ENCODE results near the gene UQCRC2. TPM values are rescaled to one million over a fixed set of nuclear protein-coding genes. Genes with fewer than 3 reads are reported as not detected.

The UQCRC2 gene
- total and polyA plus RNA-seq, 2 donors (not counting 3 experiments of a cell fraction or from before 2014, with no cell fraction given): 132 to 189 TPM

- ChIA-PET CTCF (interaction anchor here (0.6 to 27.0 kb wide), 25 partner anchors 8 to 180 kb away, joined by 3 to 994 read pairs (median 4); partner anchors contain the start of gene PDZD9), POLR2A (interaction anchor here (1.1 to 1.4 kb wide), 4 partner anchors 18 to 70 kb away, joined by 3 to 12 read pairs (median 4); no protein-coding TSS in a partner anchor)
- Histone ChIP-seq H2AFZ (ENCODE audit: low read depth, low read length) (peak overlapping the region; percentile 33), H4K20me1 (replicated peaks; ENCODE audit: control insufficient read depth, extremely low read depth, insufficient read depth, low read length) (peaks cover 4% of the 10 kb centered on the region), H3K4me2 (ENCODE audit: insufficient read depth, low read length) (peak overlapping the region; percentile 73), H3K4me1 (ENCODE audit: control insufficient read depth, extremely low read depth, insufficient read depth, low read length) (peaks cover 20% of the 10 kb centered on the region), H3K27ac (ENCODE audit: insufficient read depth, low read depth, low read length) (peak overlapping the region; percentile 56), H3K9ac (replicated peaks; ENCODE audit: extremely low read depth, insufficient read depth, low read length) (peak overlapping the region; percentile 81), H3K79me2 (ENCODE audit: control insufficient read depth, insufficient read depth, low read length) (peaks cover 52% of the 10 kb centered on the region), H3K9me3 (replicated peaks; ENCODE audit: control insufficient read depth, insufficient read depth, low read length) (no peaks in the 10 kb centered on the region), H3K27me3 (ENCODE audit: control insufficient read depth in 2 of 2, insufficient read depth in 2 of 2, low read length in 2 of 2) (no peaks in the 10 kb centered on the region), H3K9me1 (replicated peaks; ENCODE audit: control insufficient read depth, extremely low read depth, insufficient read depth, low read length) (no peaks in the 10 kb centered on the region), H3K4me3 (replicated peaks in 1 of 3; ENCODE audit: insufficient read depth in 1 of 3, low read depth in 1 of 3, low read length in 3 of 3) (peak overlapping the region; percentile 63 to 86 (median 76)), H3K36me3 (ENCODE audit: control insufficient read depth in 2 of 2, extremely low read depth in 1 of 2, insufficient read depth in 2 of 2, low read length in 2 of 2) (no peaks in the 10 kb centered on the region)
- dilution Hi-C loops (cut with MboI; ENCODE audit: extremely low pct_ligation_motif_present, low sequenced_read_pairs) (no loop called here), intact Hi-C loops (cut with micrococcal nuclease) (loop anchor here (1.0 kb wide), 2 partner anchors 18 to 38 kb away; no protein-coding TSS in a partner anchor)
- FAIRE-seq (no peak), DNase-seq (ENCODE audit: low read depth, low spot score) (no peak)
- TF ChIP-seq GATA2 (IDR thresholded peaks at IDR 0.05; ENCODE audit: insufficient read depth, insufficient read length, low read depth, low read length): no peak
- TF ChIP-seq POLR2A (IDR thresholded peaks at IDR 0.05; ENCODE audit: low read depth, low read length): no peak
- no peak for TF ChIP-seq FOS (IDR thresholded peaks at IDR 0.05; ENCODE audit: borderline replicate concordance, insufficient read depth, low read length)
- no peak for TF ChIP-seq POLR2AphosphoS5 (IDR thresholded peaks at IDR 0.05; ENCODE audit: insufficient read depth, low read depth, low read length)
- TF ChIP-seq EZH2 (IDR thresholded peaks at IDR 0.05; ENCODE audit: borderline replicate concordance, low read depth, low read length, severe bottlenecking): no peak
- no TSS peak for BruUV-seq (replicated peaks)
Measured at GRCh38 chr16:22008215-22009059, 55.3 kb downstream of the UQCRC2 start.

- peaks cover 14% of the 10 kb centered on the region for H4K20me1 ChIP-seq (replicated peaks; ENCODE audit: control insufficient read depth, extremely low read depth, insufficient read depth, low read length)
- no peak overlapping the region for H2AFZ ChIP-seq (ENCODE audit: low read depth, low read length)
- ChIA-PET CTCF (interaction anchor here (0.6 to 27.0 kb wide), 2 partner anchors 27 to 67 kb away, joined by 3 to 994 read pairs; no protein-coding TSS in a partner anchor), POLR2A (interaction anchor here (1.1 kb wide), 1 partner anchor 178 kb away, joined by 6 read pairs; no protein-coding TSS in a partner anchor)
- no peak for DNase-seq (ENCODE audit: low read depth, low spot score)
- no TSS peak for BruUV-seq (replicated peaks)
- H3K27me3 ChIP-seq (ENCODE audit: control insufficient read depth in 2 of 2, insufficient read depth in 2 of 2, low read length in 2 of 2): no peaks in the 10 kb centered on the region
- intact Hi-C loops (cut with micrococcal nuclease) (no loop called here), dilution Hi-C loops (cut with MboI; ENCODE audit: extremely low pct_ligation_motif_present, low sequenced_read_pairs) (no loop called here)
- H3K27ac ChIP-seq (ENCODE audit: insufficient read depth, low read depth, low read length): no peak overlapping the region
- no peaks in the 10 kb centered on the region for H3K9me1 ChIP-seq (replicated peaks; ENCODE audit: control insufficient read depth, extremely low read depth, insufficient read depth, low read length)
- H3K4me2 ChIP-seq (ENCODE audit: insufficient read depth, low read length): peak overlapping the region; percentile 21
- H3K36me3 ChIP-seq (ENCODE audit: control insufficient read depth in 2 of 2, extremely low read depth in 1 of 2, insufficient read depth in 2 of 2, low read length in 2 of 2): no peaks in the 10 kb centered on the region
- no peak overlapping the region for H3K9ac ChIP-seq (replicated peaks; ENCODE audit: extremely low read depth, insufficient read depth, low read length)
- TF ChIP-seq JUN (IDR thresholded peaks at IDR 0.05; ENCODE audit: borderline replicate concordance, insufficient read depth, insufficient read length, low read depth): no peak
- TF ChIP-seq FOS (IDR thresholded peaks at IDR 0.05; ENCODE audit: borderline replicate concordance, insufficient read depth, low read length): no peak
- no peak for TF ChIP-seq MAX (IDR thresholded peaks at IDR 0.05; ENCODE audit: insufficient read depth, insufficient read length)
- FAIRE-seq: no peak
- H3K4me3 ChIP-seq (replicated peaks in 1 of 3; ENCODE audit: insufficient read depth in 1 of 3, low read depth in 1 of 3, low read length in 3 of 3): no peak overlapping the region
- peaks cover 22% of the 10 kb centered on the region for H3K4me1 ChIP-seq (ENCODE audit: control insufficient read depth, extremely low read depth, insufficient read depth, low read length)
- H3K9me3 ChIP-seq (replicated peaks; ENCODE audit: control insufficient read depth, insufficient read depth, low read length): no peaks in the 10 kb centered on the region
- peaks cover 77% of the 10 kb centered on the region for H3K79me2 ChIP-seq (ENCODE audit: control insufficient read depth, insufficient read depth, low read length)
Measured at GRCh38 chr16:22010902-22011301, 57.7 kb downstream of the UQCRC2 start.

All from endothelial cell of umbilical vein (primary cell).